HT-29 (cell line): ENCODE results near the gene NAP1L3. TPM values are rescaled to one million over a fixed set of nuclear protein-coding genes. Genes with fewer than 3 reads are reported as not detected.

Experiments used
- DNase-seq: peaks from one replicate; pipeline ENCODE4 v3.0.0-alpha.2; 2015; ENCODE audit warnings: low spot score
- total RNA-seq: library from RNA; depleted of rRNA; stranded (reverse); fragments of >200 nt; shearing (Covaris generic); gene quantifications from 2 replicates; pipeline ENCODE4 v1.2.3, GENCODE V29; 2014; rRNA removed

Gene NAP1L3, protein sequence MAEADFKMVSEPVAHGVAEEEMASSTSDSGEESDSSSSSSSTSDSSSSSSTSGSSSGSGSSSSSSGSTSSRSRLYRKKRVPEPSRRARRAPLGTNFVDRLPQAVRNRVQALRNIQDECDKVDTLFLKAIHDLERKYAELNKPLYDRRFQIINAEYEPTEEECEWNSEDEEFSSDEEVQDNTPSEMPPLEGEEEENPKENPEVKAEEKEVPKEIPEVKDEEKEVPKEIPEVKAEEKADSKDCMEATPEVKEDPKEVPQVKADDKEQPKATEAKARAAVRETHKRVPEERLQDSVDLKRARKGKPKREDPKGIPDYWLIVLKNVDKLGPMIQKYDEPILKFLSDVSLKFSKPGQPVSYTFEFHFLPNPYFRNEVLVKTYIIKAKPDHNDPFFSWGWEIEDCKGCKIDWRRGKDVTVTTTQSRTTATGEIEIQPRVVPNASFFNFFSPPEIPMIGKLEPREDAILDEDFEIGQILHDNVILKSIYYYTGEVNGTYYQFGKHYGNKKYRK
- not detected in 2 replicates for total RNA-seq

DNA sequence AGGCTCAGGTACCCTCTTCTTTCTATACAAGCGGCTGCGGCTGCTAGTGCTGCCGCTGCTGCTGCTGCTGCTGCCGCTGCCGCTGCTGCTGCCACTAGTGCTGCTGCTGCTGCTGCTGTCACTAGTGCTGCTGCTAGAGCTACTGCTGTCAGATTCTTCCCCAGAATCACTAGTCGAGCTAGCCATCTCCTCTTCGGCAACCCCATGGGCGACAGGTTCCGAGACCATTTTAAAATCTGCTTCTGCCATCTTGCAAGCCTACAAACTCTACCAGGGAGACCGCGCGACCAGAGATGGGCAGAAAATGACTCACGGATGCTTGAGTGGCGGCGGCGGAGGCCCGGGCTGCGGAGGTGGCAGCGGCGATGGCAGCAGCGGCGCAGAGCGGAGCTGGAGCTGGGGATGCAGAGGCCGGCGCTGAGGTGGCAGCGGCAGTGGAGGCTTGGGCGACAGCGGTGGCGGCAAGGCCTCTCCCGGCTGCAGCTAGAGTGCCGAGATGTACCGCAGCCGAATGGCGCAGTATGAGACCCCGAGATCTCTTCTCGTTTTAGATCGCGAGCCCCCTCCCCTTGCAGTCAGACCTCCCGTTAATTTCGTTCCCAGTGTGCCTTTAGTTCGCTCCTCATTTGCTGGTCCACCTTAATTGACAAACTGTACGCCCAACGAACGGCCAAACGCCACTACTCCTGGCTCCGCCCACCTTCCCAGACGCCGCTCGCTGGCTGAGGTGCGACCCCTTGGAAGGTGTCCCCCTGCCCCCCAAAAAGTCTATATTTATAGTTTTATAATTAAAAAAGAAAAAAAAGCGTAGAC is at the start of gene NAP1L3:
NAP1L3 (minus strand) TSS at position 523 of the 813 bp plus-strand sequence; CDS start at position 249, 274 bp downstream.
- no peak for DNase-seq

GRCh38 chrX:93711076-93711475 is 37.7 kb upstream of the NAP1L3 start:
- no peak for DNase-seq

DNA sequence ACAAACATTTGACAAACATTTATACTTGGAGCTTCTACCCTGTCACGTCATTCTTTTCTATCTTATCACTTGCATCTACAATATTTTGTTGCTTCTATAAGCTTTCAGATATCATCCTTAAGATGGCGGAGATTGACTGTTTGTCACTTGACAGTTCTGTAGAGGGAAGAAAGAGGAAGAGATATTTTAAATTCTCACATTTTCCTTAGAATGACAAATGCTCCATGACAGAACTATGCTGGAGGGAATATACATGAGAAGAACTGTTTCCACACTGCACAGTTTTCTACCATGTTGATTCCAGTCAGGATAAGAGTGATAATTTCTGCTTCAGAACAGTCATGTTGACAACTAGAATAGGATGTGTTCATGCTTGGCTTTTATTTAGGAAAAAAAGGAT is 30.3 kb upstream of the NAP1L3 start:
- DNase-seq = no peak

GRCh38 chrX:93695981-93696380 is 22.6 kb upstream of the NAP1L3 start:
- DNase-seq = no peak

DNA sequence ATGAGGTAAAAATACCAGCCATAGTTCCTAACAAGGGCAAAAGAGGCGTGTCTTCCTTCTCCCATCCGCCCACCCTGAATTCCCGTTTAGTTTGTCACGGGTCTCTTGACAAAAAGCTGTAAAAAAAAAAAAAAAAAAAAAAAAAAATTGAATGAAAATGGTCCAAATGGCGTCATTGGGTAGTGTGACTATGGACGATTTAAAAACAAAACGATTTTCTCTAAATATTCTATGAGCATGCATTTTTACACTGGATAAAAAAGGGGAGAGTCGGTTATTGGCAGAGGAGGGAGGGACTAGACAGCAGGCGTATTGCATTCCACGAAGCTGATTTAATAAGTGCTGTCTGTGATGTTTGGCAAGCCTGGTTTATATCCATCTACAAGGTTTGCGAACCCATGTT is 492 bp upstream of the NAP1L3 start, which contains the start of gene FAM133A:
FAM133A (plus strand) TSS at position 338 of the 403 bp plus-strand sequence. CDS start 35,214 bp downstream, outside the sequence.
- DNase-seq = no peak

GRCh38 chrX:93660575-93660974 is 12.8 kb downstream of the NAP1L3 start:
- no peak for DNase-seq

DNA sequence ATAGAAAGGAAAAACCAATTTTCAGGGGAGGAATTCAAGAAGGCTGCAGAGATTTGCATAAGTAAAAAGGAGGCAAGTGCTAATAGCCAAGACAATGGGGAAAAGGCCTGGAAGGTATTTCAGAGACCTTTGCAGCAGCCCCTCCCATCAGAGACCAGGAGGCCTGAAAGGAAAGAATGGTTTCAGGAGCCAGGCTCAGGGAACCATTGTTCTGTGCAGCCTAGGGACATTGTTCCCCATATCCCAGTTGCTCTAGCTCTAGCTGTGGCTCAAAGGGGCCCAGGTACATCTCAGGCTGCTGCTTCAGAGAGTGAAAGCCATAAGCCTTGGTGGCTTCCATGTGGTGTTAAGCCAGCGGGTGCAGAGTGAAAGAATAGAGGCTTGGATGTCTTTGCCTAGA is 24.0 kb downstream of the NAP1L3 start:
- no peak for DNase-seq

GRCh38 chrX:93637591-93637990 is 35.8 kb downstream of the NAP1L3 start:
- no peak for DNase-seq

Other genes starting within 250 kb of the NAP1L3 start
- not detected in 2 replicates for gene FAM133A, start 628 bp upstream of the NAP1L3 start, total RNA-seq